Posterior vena cava (tissue), 2 donors: ENCODE measurements around the gene APOBEC3H. TPM values are rescaled to one million over a fixed set of nuclear protein-coding genes. Genes with fewer than 3 reads are reported as not detected.
A peak's percentile ranks its signal among the peaks of the same experiment; 100 is the strongest.

Source experiments
- DNase-seq: peaks from one replicate; pipeline ENCODE4 v3.0.0-alpha.2; 2020; ENCODE audit warnings: low spot score
- intact Hi-C, 2 donors: fragments of 100-400 bp; cut with DNase I; formaldehyde crosslinking; loops; one replicate each; pipeline versions ENCODE4 v1.14.1 to v1.14.2; 2022 to 2023
- total RNA-seq, 2 donors: library from RNA; stranded (reverse); fragmentation: NEBNext Ultra II Directional; extraction: Animal tissue kit (Norgen Biotek cat#: 25700); gene quantifications; one replicate each; pipeline ENCODE4 v1.2.1, GENCODE V29; 2021
- donor health status: DM: yes; HTN: yes; CAD: no.
- donor health status: DM: yes; HTN: yes; CAD: no.

APOBEC3H gene
- total RNA-seq, 2 donors from 2014 or later: 0.24 TPM; not detected in 1

DNA sequence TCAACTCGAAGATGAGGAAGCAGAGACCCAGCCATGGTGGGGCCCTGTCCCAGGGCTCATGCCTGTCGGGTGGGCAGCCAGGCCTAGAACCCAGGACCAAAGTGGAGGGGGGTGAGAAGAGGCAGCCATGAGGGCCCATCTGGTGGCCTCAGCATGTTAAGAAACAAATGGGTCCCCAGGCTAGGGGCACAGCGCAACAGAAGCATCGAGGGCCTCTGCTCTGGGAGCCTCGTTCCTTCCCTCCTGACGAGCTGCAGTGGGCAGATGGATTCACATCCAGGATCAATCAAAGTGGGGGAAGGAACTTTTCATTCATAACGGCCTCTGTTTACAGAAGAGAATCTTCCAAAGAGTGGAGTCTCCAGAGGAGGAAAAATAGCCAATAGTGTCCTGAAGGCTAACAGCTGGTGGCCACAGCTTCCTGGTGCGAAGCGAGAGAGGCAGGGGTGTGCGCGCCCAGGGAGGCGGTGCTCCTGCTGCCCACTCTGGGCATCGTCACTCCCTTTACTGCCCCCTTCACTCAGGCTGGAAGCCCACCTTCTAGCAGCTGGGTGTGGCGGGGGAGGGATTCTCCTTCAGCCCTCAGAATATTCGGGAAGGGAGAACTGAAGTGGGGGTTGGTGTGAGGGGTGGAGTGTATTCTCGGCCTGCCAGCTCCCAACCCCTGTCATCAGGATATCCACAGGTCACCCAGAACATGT, 51.1 kb downstream of the APOBEC3H start:
- intact Hi-C loops: no loop called here
- no peak for DNase-seq

DNA sequence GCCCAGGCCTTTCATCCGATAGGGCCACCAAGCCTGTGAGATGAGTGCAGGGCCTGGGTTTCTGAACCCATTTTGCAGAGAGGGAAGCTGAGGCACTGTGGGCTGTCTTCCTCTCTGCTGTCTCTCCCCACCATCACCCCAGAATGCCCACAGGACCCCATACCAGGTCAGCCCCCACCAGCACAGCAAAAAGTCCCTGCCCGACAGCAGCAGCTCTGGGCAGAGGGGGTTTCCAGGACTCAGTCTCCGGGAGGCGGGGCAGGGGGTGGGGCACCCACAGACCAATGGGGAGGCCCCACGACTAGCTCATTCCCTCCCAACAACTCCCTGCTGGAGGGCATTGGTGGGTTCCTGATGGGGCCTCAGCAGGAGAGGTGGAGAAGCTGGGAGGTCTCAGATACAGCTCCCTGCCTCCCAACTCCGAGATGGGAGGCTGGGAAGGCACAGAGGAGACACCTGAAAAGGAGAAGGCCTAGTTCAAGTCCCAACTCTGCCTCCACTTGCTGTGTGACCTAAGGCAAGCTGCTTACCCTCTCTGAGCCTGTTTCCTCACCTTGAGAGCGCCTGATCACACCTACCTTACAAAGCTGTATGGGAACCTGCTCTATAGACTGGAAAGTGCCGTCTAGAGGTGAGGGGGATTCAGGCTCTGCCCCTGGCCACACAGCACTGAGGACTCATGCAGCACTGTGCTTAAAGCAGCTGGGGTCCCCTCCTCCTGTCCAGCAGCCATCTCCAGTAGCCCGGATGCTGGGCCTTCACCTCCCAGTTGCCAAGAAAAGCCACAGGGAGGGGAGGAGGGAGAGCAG, 51.9 kb downstream of the APOBEC3H start:
- DNase-seq: no peak
- intact Hi-C loops: no loop called here

DNA sequence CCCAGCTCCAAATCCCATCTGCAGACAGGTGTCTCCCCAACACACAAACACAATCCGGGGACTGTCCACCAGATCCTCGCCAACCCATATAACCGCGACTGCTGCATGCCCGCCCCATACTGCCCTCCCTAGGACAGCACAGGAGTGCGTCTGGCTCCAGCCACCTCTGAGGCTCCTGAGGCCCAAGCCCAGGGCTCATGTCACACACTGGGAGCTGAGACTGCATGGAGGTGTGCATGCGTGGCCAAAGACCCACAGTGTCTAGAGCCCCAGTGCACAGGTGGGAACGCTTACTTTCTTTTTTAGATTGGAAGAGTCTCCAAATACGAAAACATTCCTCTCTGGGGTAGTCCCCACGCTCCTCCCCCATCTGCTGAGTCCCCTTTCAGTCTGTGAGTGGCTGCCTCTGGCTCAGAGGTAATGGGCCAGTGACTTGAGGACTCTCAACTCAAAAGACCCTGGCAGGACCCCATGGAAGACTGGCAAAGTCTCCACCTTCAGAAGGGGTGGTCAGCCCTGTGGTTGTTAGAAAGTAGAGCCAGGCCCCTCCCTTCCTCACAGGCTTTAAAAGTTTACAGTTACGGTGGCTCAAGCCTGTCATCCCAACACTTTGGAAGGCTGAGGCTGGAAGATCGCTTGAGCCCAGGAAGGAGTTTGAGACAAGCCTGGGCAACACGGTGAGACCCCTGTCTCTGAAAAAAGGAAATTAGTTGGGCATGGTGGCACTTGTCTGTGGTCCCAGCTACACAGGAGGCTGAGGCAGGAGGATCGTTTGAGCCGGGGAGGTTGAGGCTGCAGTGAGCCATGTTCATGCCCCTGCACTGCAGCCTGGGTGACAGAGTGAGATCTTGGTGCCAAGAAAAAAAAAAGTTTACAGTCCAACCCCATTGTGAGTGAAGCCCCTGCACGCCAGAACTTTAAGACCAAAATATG, 53.1 kb downstream of the APOBEC3H start:
- intact Hi-C loops: no loop called here
- peak; percentile 79 for DNase-seq

- intact Hi-C loops: no loop called here
- peak; percentile 14 for DNase-seq
Measured at GRCh38 chr22:39150848-39151215, 53.8 kb downstream of the APOBEC3H start.

GRCh38 chr22:39151329-39151975, 54.4 kb downstream of the APOBEC3H start:
- peak; percentile 73 for DNase-seq

DNA sequence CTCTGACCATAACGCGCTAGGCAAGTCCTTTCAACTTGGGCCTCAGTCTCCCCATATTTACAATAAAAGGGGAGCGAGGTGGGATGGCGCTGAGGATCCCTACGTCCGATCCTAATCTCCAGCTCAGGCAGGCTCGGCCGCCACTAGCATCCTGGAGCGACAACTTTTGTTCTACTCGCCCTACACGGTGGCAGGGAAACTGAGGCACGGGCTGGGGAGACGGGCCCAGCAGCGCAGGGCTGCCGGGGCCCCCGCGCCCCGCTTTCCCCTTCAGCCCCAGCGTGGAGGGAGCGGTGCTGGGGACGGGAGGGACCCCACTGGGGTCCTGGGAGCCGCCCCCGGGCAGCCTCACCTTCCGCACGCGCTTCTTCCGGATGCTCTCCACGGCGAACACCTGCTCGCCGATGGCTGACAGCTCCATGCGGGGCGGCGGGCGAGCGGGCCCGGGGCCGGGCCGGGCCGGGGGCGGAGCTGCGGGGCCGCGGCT, 55.0 kb downstream of the APOBEC3H start:
- DNase-seq: no peak
- intact Hi-C loops: no loop called here

More at GRCh38 chr22:39151329-39151975, 54.4 kb downstream of the APOBEC3H start:
- intact Hi-C loops: no loop called here

- intact Hi-C loops: no loop called here
- DNase-seq: peak; percentile 98
Measured at GRCh38 chr22:39152511-39153219, 55.6 kb downstream of the APOBEC3H start, which contains the start of gene CBX7. Gene CBX7 (minus strand): TSS chr22:39152680. CDS start chr22:39152444, 236 bp downstream.

GRCh38 chr22:39153220-39153717, 56.2 kb downstream of the APOBEC3H start:
- no peak for DNase-seq
- intact Hi-C loops: no loop called here

Other genes starting within 250 kb of the APOBEC3H start
- gene CBX6, start 225.0 kb upstream of the APOBEC3H start, total RNA-seq: 100 to 1,000 TPM in 1 of 2 donors, 10 to 100 TPM in 1; 98.0 to 105 TPM
- 1 to 10 TPM; 2.5 to 5.6 TPM for gene APOBEC3A, start 139.6 kb upstream of the APOBEC3H start, total RNA-seq
- gene APOBEC3B, start 114.9 kb upstream of the APOBEC3H start, total RNA-seq: under 1 TPM; 0.14 to 0.56 TPM
- 10 to 100 TPM; 18.7 to 31.5 TPM for gene APOBEC3C, start 83.0 kb upstream of the APOBEC3H start, total RNA-seq
- 1 to 10 TPM; 1.3 to 4.2 TPM for gene APOBEC3D, start 76.1 kb upstream of the APOBEC3H start, total RNA-seq
- gene APOBEC3F, start 56.4 kb upstream of the APOBEC3H start, total RNA-seq: 1 to 10 TPM; 5.5 to 9.8 TPM
- 1 to 10 TPM; 7.1 to 7.8 TPM for gene APOBEC3G, start 20.0 kb upstream of the APOBEC3H start, total RNA-seq
- 10 to 100 TPM; 50.2 to 55.8 TPM for gene CBX7, start 55.4 kb downstream of the APOBEC3H start, total RNA-seq
- gene PDGFB, start 147.7 kb downstream of the APOBEC3H start, total RNA-seq: 1 to 10 TPM; 7.5 to 8.1 TPM
- gene RPL3, start 222.4 kb downstream of the APOBEC3H start, total RNA-seq: 1,000 to 10,000 TPM; 1,303 to 1,339 TPM